ENCODE data around the gene PSMB7.

The PSMB7 gene

DNA sequence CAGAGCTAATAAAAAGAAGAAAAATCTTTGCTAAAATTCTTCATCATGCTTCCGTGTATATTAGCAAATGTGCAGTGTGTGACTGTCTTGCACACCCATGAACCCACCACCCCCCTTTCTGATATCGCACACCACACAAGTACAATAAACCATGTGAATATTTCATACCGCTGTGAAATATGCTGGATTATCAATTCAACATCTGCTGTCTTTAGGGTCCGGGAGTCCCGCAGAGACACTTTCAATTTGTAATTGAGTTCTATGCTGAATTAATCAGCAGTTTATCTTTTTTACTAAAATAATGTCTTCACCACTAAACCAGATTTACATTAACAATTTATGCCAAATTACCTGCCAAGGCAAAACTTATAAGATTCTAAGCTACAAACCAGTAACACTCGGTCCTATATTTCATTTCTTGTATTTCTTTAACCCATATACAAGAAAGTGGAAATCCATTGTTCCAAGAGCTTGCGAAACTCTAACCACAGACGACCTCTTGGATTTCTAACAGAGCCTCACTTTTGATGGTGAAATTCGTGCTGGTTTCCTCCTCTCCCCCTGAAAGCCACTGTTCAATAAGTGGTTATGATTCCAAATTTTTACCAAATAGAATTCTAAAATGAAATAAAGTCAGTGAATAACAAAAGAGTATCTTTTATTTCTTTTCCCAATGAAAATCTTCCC is 44.2 kb downstream of the PSMB7 start:
- no peak overlapping the region for H3K27ac ChIP-seq
- no peak for TF ChIP-seq ZFX (IDR thresholded peaks at IDR 0.05)
- no peak for TF ChIP-seq CTCF (conservative IDR thresholded peaks at IDR 0.05)

DNA sequence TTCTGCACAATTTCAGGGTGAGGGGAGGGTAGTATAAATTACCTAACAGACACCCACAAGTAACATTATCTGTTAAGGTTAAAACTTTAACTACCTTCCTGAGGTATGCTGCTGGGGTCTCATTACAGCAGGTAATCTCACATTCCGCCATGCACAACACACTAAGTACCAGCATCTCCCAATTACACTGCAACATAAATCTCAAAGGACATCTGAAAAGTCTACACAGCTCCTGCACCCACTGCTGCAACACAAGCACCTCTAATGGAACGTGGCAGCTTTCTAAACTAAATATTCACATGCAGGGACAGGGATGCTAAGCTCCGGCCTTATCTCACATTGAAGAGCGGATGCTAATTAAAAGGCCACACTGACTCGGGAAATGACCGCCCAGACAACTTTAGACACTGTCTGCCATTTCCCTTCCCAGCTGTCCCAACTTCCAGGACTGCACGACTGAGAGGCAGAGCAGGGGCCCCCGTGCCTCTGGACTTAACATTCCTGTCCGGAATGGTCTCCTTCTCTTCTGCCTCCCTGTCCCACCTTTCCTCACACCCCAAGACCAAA is 45.9 kb downstream of the PSMB7 start:
- H3K27ac ChIP-seq: no peak overlapping the region
- TF ChIP-seq ZFX (IDR thresholded peaks at IDR 0.05) (no peak), CTCF (conservative IDR thresholded peaks at IDR 0.05) (no peak)

- no peak for TF ChIP-seq CTCF (conservative IDR thresholded peaks at IDR 0.05)
- TF ChIP-seq ZFX (IDR thresholded peaks at IDR 0.05): no peak
Observed at GRCh38 chr9:124368692-124369091, 46.5 kb downstream of the PSMB7 start.

DNA sequence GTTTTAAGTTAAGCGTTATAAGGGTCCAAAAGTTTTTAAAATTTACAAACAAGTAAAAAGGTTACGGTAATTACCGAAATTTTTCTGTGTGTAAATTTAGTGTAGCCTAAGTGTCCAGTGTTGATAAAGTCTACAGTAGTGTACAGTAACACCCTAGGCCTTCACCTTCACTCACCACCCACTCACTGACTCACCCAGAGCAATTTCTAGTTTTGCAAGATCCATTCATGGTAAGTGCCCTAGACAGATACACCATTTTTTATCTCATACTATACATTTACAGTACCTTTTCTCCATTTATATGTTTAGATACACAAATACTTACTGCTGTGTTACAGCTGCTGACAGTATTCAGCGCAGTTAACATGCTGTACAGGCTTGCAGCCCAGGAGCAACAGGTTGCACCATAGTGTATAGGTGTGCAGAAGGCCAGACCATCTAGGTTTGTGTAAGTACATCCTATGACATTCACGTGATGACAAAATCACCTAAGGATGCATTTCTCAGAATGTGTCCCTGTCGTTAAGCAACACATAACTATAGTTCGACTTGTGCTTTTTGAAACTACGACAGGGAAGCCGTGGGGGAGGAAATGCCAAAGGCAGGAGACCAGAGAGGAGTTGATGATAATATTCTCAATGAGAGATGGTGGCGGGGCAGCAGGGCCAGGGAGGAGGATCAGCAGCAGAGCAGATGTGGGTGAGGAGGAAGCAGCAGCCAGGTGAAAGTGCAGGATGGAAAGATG is 48.6 kb downstream of the PSMB7 start:
- no peak for TF ChIP-seq ZFX (IDR thresholded peaks at IDR 0.05)
- no peak for TF ChIP-seq CTCF (conservative IDR thresholded peaks at IDR 0.05)
- no peak overlapping the region for H3K27ac ChIP-seq

More at GRCh38 chr9:124368692-124369091, 46.5 kb downstream of the PSMB7 start:
- no peak overlapping the region for H3K27ac ChIP-seq

DNA sequence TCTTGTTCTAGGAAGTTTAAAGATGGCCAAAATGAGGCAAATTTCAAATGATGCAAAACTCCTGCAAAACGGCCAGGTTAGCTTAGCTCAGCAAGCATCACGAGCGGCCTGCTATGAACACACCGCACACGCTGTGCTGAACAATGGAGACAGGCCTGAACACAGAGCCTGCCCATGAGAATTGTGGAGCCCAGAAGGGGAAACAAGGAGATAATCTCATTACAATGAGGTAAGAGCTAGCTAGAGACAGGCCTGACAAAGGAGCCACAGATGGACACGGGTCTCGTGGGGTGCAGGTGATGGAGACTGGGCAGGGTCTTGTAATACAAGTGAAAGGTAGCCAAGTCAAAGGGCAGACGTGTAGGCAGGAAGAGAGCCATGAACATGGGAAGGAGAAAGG is 50.2 kb downstream of the PSMB7 start:
- TF ChIP-seq CTCF (conservative IDR thresholded peaks at IDR 0.05) (no peak), ZFX (IDR thresholded peaks at IDR 0.05) (no peak)
- no peak overlapping the region for H3K27ac ChIP-seq

DNA sequence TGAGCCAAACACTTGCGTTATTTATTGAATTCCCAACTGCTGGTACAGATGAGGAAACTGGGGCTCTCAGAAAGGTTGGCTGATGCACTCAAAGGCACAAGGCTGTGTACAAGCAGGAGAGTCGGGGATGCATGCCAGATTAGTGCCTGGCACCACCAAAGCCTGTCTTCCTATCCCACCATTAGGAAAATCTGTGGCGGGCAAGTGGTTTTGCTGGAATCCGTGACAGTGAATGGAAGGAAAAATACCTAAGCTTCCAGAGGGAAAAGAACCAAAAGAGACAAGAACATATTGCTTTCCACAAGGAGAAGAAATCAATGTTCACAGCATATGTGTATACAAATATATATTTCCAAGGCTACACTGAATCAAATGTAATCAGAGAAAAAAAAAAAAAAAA is 51.1 kb downstream of the PSMB7 start:
- no peak for TF ChIP-seq CTCF (conservative IDR thresholded peaks at IDR 0.05)
- TF ChIP-seq ZFX (IDR thresholded peaks at IDR 0.05): no peak
- H3K27ac ChIP-seq: no peak overlapping the region
